ENCODE measurements around the gene SMS. TPM values are rescaled to one million over a fixed set of nuclear protein-coding genes. Genes with fewer than 3 reads are reported as not detected.
A peak's percentile ranks its signal among the peaks of the same experiment; 100 is the strongest.

The SMS gene
- total RNA-seq, 1 donor from 2014 or later: 96.5 TPM

DNA sequence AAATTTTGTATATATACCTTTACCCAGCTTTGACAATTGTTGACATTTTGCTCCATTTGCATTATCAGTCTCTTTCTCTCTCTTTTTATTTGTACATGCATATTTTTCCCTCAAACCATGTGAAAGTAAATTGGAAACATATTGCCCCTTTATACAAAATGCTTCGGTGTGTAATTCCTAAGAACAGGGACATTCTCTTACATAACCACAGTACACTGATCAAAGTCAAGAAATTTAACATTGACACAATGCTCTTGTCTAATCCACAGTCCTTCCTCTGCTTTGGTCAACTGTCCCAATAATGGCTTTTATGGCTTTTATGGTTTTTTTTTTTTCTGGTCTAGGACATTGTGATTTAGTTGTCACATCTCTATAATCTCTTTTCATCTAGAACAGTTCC lies 9.5 kb upstream of the SMS start:
- no peak overlapping the region for H3K27ac Mint-ChIP-seq (ENCODE audit: unreplicated experiment)
- DNase-seq: no peak
- H3K4me1 Mint-ChIP-seq (ENCODE audit: low read depth, unreplicated experiment): no peaks in the 10 kb centered on the region
- TF ChIP-seq, protein P1, sequence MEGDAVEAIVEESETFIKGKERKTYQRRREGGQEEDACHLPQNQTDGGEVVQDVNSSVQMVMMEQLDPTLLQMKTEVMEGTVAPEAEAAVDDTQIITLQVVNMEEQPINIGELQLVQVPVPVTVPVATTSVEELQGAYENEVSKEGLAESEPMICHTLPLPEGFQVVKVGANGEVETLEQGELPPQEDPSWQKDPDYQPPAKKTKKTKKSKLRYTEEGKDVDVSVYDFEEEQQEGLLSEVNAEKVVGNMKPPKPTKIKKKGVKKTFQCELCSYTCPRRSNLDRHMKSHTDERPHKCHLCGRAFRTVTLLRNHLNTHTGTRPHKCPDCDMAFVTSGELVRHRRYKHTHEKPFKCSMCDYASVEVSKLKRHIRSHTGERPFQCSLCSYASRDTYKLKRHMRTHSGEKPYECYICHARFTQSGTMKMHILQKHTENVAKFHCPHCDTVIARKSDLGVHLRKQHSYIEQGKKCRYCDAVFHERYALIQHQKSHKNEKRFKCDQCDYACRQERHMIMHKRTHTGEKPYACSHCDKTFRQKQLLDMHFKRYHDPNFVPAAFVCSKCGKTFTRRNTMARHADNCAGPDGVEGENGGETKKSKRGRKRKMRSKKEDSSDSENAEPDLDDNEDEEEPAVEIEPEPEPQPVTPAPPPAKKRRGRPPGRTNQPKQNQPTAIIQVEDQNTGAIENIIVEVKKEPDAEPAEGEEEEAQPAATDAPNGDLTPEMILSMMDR (IDR thresholded peaks at IDR 0.05; ENCODE audit: partially characterized antibody, unreplicated experiment): no peak
- no peaks in the 10 kb centered on the region for H3K36me3 Mint-ChIP-seq (ENCODE audit: unreplicated experiment)
- peaks cover 1% of the 10 kb centered on the region for H3K27me3 Mint-ChIP-seq (ENCODE audit: unreplicated experiment)
- H3K9me3 Mint-ChIP-seq (ENCODE audit: unreplicated experiment): no peaks in the 10 kb centered on the region
- H3K4me3 Mint-ChIP-seq (ENCODE audit: unreplicated experiment): no peak overlapping the region

- Mint-ChIP-seq H3K9me3 (ENCODE audit: unreplicated experiment) (no peaks in the 10 kb centered on the region), H3K27me3 (ENCODE audit: unreplicated experiment) (peaks cover 3% of the 10 kb centered on the region), H3K36me3 (ENCODE audit: unreplicated experiment) (no peaks in the 10 kb centered on the region), H3K4me3 (ENCODE audit: unreplicated experiment) (no peak overlapping the region), H3K27ac (ENCODE audit: unreplicated experiment) (no peak overlapping the region), H3K4me1 (ENCODE audit: low read depth, unreplicated experiment) (no peaks in the 10 kb centered on the region)
- no peak for DNase-seq
- TF ChIP-seq, protein P1 (IDR thresholded peaks at IDR 0.05; ENCODE audit: partially characterized antibody, unreplicated experiment): no peak
These were observed 8.1 kb upstream of the SMS start for GRCh38 chrX:21932292-21933002.

GRCh38 chrX:21933077-21933476 lies 7.4 kb upstream of the SMS start:
- DNase-seq: no peak
- H3K27me3 Mint-ChIP-seq (ENCODE audit: unreplicated experiment): peaks cover 3% of the 10 kb centered on the region
- no peaks in the 10 kb centered on the region for H3K4me1 Mint-ChIP-seq (ENCODE audit: low read depth, unreplicated experiment)
- H3K4me3 Mint-ChIP-seq (ENCODE audit: unreplicated experiment): no peak overlapping the region
- H3K9me3 Mint-ChIP-seq (ENCODE audit: unreplicated experiment): no peaks in the 10 kb centered on the region
- no peak overlapping the region for H3K27ac Mint-ChIP-seq (ENCODE audit: unreplicated experiment)
- no peaks in the 10 kb centered on the region for H3K36me3 Mint-ChIP-seq (ENCODE audit: unreplicated experiment)
- TF ChIP-seq, protein P1 (IDR thresholded peaks at IDR 0.05; ENCODE audit: partially characterized antibody, unreplicated experiment): no peak

DNA sequence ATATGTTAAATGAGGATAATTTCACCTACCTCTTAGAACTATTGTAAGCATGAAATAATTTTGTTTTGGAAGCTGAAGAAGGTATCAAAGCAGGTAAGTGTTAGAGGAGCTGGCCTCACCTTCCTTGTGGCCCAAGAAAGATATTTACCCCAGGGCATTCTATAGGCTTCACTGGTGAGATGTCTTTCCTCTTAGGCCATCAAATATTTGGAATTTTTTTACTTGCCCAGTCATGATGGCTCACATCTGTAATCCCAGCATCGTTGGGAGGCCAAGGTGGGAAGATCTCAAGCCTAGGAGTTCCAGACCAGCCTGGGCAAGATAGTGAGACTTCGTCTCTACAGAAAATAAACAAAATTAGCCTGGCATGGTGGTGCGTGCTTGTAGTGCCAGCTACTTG lies 6.1 kb upstream of the SMS start:
- no peaks in the 10 kb centered on the region for H3K4me1 Mint-ChIP-seq (ENCODE audit: low read depth, unreplicated experiment)
- peaks cover 3% of the 10 kb centered on the region for H3K27me3 Mint-ChIP-seq (ENCODE audit: unreplicated experiment)
- DNase-seq: no peak
- TF ChIP-seq, protein P1 (IDR thresholded peaks at IDR 0.05; ENCODE audit: partially characterized antibody, unreplicated experiment): no peak
- no peak overlapping the region for H3K4me3 Mint-ChIP-seq (ENCODE audit: unreplicated experiment)
- H3K36me3 Mint-ChIP-seq (ENCODE audit: unreplicated experiment): no peaks in the 10 kb centered on the region
- peaks cover under 1% of the 10 kb centered on the region for H3K9me3 Mint-ChIP-seq (ENCODE audit: unreplicated experiment)
- no peak overlapping the region for H3K27ac Mint-ChIP-seq (ENCODE audit: unreplicated experiment)

GRCh38 chrX:21939906-21940305 lies 603 bp upstream of the SMS start:
- DNase-seq: no peak
- Mint-ChIP-seq H3K27me3 (ENCODE audit: unreplicated experiment) (peaks cover 2% of the 10 kb centered on the region), H3K36me3 (ENCODE audit: unreplicated experiment) (no peaks in the 10 kb centered on the region), H3K4me1 (ENCODE audit: low read depth, unreplicated experiment) (peaks cover 3% of the 10 kb centered on the region), H3K9me3 (ENCODE audit: unreplicated experiment) (peaks cover 5% of the 10 kb centered on the region), H3K4me3 (ENCODE audit: unreplicated experiment) (peak overlapping the region; percentile 74), H3K27ac (ENCODE audit: unreplicated experiment) (peak overlapping the region; percentile 76)
- TF ChIP-seq, protein P1 (IDR thresholded peaks at IDR 0.05; ENCODE audit: partially characterized antibody, unreplicated experiment): no peak

Measured in glutamatergic neuron (in vitro differentiated cells).